ENCODE data around the gene PANK1.
"Not testable (repeated sequence)": the region's sequence is repeated elsewhere in the genome, so short reads cannot be mapped to it uniquely, and the experiment has no call there.

PANK1 gene

GRCh38 chr10:89651916-89652573 lies 7.0 kb upstream of the PANK1 start:
- DNase-seq (ENCODE audit: low spot score), result no peak

GRCh38 chr10:89651205-89651915 lies 6.3 kb upstream of the PANK1 start:
- no peak for DNase-seq (ENCODE audit: low spot score)

GRCh38 chr10:89649051-89649450 lies 4.0 kb upstream of the PANK1 start:
- no peak for DNase-seq (ENCODE audit: low spot score)

GRCh38 chr10:89648074-89648473 lies 3.0 kb upstream of the PANK1 start:
- no peak for DNase-seq (ENCODE audit: low spot score)

GRCh38 chr10:89646889-89647657 lies 2.0 kb upstream of the PANK1 start:
- no peak for DNase-seq (ENCODE audit: low spot score)

GRCh38 chr10:89645742-89646172 lies 715 bp upstream of the PANK1 start:
- no peak for DNase-seq (ENCODE audit: low spot score)

- DNase-seq (ENCODE audit: low spot score), result peak; percentile 6
Measured at GRCh38 chr10:89644691-89644966, 413 bp downstream of the PANK1 start.

- peak; percentile 72 for DNase-seq (ENCODE audit: low spot score)
Measured at GRCh38 chr10:89643812-89644690, 991 bp downstream of the PANK1 start.

GRCh38 chr10:89643431-89643811 lies 1.6 kb downstream of the PANK1 start:
- DNase-seq (ENCODE audit: low spot score), result no peak

GRCh38 chr10:89642193-89642592 lies 2.8 kb downstream of the PANK1 start:
- DNase-seq (ENCODE audit: low spot score), result no peak

- DNase-seq (ENCODE audit: low spot score), result no peak
Measured at GRCh38 chr10:89640241-89640640, 4.8 kb downstream of the PANK1 start.

GRCh38 chr10:89639326-89639725 lies 5.7 kb downstream of the PANK1 start:
- no peak for DNase-seq (ENCODE audit: low spot score)

GRCh38 chr10:89637113-89637512 lies 7.9 kb downstream of the PANK1 start:
- no peak for DNase-seq (ENCODE audit: low spot score)

GRCh38 chr10:89634637-89635036 lies 10.4 kb downstream of the PANK1 start:
- DNase-seq (ENCODE audit: low spot score), result no peak

GRCh38 chr10:89633484-89633883 lies 11.6 kb downstream of the PANK1 start:
- no peak for DNase-seq (ENCODE audit: low spot score)

- no peak for DNase-seq (ENCODE audit: low spot score)
Measured at GRCh38 chr10:89632824-89633223, 12.2 kb downstream of the PANK1 start.

GRCh38 chr10:89627830-89628229 lies 17.2 kb downstream of the PANK1 start:
- DNase-seq (ENCODE audit: low spot score), result no peak

- no peak for DNase-seq (ENCODE audit: low spot score)
Measured at GRCh38 chr10:89625041-89625765, 19.8 kb downstream of the PANK1 start.

GRCh38 chr10:89624020-89624419 lies 21.0 kb downstream of the PANK1 start:
- no peak for DNase-seq (ENCODE audit: low spot score)

- DNase-seq (ENCODE audit: low spot score), result no peak
Measured at GRCh38 chr10:89622151-89622550, 22.9 kb downstream of the PANK1 start.

- no peak for DNase-seq (ENCODE audit: low spot score)
Measured at GRCh38 chr10:89621438-89621837, 23.6 kb downstream of the PANK1 start.

- DNase-seq (ENCODE audit: low spot score), result not testable (repeated sequence)
Measured at GRCh38 chr10:89620296-89620695, 24.7 kb downstream of the PANK1 start.

Data from CD4-positive, alpha-beta T cell treated with Interleukin-6 at 100 ng/mL for 8 hours (primary cell).